ENCODE measurements around the gene CAVIN2.

DNA sequence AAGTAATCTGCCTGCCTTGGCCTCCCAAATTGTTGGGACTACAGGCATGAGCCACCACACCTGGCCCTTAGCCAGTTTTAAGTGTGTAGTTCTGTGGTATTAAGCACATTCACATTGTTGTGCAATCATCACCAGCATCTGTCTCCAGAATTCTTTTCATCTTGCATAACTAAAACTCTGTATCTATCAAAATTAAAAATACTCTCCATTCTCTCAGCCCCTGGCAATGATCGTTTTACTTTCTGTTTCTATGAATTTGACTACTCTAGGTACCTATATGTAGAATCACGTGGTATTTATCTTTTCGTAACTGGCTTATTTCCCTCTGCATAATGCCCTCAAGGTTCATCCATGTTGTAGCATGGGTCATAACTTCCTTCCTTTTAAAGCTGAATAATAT is 45.5 kb upstream of the CAVIN2 start:
- TF ChIP-seq POLR2A (IDR thresholded peaks at IDR 0.05) (no peak), POLR2AphosphoS5 (IDR thresholded peaks at IDR 0.05) (no peak)
- TF ChIP-seq, protein P1, sequence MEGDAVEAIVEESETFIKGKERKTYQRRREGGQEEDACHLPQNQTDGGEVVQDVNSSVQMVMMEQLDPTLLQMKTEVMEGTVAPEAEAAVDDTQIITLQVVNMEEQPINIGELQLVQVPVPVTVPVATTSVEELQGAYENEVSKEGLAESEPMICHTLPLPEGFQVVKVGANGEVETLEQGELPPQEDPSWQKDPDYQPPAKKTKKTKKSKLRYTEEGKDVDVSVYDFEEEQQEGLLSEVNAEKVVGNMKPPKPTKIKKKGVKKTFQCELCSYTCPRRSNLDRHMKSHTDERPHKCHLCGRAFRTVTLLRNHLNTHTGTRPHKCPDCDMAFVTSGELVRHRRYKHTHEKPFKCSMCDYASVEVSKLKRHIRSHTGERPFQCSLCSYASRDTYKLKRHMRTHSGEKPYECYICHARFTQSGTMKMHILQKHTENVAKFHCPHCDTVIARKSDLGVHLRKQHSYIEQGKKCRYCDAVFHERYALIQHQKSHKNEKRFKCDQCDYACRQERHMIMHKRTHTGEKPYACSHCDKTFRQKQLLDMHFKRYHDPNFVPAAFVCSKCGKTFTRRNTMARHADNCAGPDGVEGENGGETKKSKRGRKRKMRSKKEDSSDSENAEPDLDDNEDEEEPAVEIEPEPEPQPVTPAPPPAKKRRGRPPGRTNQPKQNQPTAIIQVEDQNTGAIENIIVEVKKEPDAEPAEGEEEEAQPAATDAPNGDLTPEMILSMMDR (IDR thresholded peaks at IDR 0.05): no peak
